ENCODE data around the gene SDK2.

Gene SDK2

DNA sequence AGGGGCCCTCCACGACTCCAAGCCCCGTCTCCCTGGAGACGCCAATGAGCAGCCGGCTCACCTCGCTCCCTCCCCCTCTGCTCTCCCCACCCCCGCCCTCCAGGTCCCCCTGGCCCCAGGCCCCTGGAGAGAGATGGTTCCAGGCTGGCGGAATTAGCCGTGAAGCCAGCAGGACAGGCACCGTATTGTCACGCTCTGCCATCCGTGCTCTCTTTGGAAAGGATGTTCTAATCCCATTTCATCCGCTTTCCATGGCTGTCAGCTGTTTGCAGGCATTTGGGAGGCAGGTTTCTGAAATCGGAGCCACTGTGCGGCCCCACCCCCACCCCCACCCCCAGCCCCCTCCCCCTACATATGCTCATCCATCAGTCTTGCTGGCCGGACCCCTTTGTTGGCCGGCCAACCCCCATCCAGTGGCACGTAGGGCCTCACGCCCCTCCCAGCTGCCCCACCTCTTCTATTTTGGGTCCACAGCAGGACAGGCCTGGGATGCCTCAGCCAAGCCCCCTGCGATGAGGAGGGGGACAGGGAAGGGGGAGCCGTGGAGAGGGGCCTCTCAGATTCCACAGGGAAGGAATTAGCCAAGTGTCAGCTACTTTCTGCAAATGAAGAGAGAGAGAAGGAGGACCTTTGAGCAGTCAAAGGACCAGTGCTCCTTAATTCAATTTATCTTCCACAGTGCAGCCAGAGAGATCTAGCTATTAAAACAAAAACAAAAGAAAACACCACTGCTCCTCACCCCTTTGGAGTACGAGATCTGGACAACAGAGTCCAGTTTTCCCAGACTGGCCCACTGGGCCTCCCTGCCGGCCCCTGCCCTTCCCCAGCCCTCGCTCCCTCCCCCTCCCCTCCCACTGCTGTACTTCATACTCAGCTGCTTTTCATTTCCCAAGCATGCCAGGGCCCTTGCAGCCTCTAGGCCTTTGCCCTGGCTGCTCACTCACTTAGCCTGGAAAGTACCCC lies 30.7 kb downstream of the SDK2 start:
- DNase-seq (ENCODE audit: low read depth, low spot score), result no peak
- H3K27ac ChIP-seq, result peak overlapping the region; percentile 83

DNA sequence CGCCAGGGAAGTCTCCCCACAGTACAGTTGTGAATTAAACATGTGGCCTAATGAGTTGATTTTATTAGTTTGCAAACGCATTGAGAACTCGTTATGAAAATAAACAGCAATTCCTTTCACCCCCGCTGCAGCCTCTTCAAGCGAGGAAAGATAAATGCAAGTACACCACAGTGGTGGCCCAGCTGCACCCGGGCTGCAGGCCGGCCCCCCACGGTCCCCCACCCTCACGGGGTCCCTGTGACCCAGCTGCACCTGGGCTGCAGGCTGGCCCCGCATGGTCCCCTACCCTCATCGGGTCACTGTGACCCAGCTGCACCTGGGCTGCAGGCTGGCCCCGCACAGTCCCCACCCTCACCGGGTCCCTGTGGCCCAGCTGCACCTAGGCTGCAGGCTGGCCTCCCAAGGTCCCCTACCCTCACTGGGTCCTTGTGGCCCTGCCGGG lies 32.2 kb downstream of the SDK2 start:
- no peak for DNase-seq (ENCODE audit: low read depth, low spot score)
- H3K27ac ChIP-seq, result no peak overlapping the region

DNA sequence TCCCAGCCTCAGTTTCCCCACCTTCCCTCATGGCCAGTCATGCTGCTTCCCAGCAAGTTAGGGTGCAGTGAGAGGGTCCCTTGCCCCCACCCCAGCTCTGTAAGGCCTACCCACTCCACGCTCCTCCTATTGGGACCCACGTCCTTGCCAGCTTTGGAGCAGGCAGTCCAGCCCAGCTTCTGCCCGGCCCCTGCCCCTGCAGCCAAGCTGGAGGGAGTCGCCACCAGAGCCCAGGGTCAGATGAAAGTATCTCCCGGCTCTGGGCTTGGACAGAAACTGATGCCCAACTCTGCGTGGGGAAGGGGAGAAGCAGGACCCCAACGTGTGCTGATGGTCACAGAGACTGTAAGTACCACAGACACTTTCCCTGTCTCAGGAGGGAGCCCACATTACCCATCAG lies 32.6 kb downstream of the SDK2 start:
- no peak overlapping the region for H3K27ac ChIP-seq
- no peak for DNase-seq (ENCODE audit: low read depth, low spot score)

GRCh38 chr17:73610331-73610911 lies 33.8 kb downstream of the SDK2 start:
- no peak for DNase-seq (ENCODE audit: low read depth, low spot score)
- H3K27ac ChIP-seq, result no peak overlapping the region

GRCh38 chr17:73609758-73610157 lies 34.5 kb downstream of the SDK2 start:
- DNase-seq (ENCODE audit: low read depth, low spot score), result no peak
- no peak overlapping the region for H3K27ac ChIP-seq

DNA sequence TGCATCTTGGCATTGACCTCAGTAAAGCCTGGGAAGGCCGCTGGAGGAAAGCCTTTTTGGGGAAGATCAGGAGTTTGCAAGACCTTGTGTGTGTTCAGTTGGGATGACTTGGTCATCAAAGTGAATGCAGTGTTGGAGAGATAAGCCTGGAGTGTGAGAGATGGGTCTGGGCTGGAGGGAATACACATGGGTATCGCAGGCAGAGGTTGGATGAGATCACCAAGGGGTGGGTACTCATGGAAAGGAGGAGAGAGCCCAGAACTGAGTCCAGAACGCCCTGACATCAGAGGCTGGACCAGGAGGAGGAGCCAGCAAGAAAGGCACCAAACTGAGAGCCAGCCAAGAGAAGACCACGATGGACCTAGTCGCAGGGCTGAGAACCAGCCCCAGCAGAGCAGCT lies 35.2 kb downstream of the SDK2 start:
- DNase-seq (ENCODE audit: low read depth, low spot score), result no peak
- no peak overlapping the region for H3K27ac ChIP-seq

GRCh38 chr17:73605444-73605843 lies 38.8 kb downstream of the SDK2 start:
- no peak for DNase-seq (ENCODE audit: low read depth, low spot score)
- no peak overlapping the region for H3K27ac ChIP-seq

GRCh38 chr17:73604476-73604875 lies 39.8 kb downstream of the SDK2 start:
- no peak overlapping the region for H3K27ac ChIP-seq
- DNase-seq (ENCODE audit: low read depth, low spot score), result no peak

- no peak for DNase-seq (ENCODE audit: low read depth, low spot score)
- H3K27ac ChIP-seq, result no peak overlapping the region
Observed at GRCh38 chr17:73603971-73604370, 40.3 kb downstream of the SDK2 start.

DNA sequence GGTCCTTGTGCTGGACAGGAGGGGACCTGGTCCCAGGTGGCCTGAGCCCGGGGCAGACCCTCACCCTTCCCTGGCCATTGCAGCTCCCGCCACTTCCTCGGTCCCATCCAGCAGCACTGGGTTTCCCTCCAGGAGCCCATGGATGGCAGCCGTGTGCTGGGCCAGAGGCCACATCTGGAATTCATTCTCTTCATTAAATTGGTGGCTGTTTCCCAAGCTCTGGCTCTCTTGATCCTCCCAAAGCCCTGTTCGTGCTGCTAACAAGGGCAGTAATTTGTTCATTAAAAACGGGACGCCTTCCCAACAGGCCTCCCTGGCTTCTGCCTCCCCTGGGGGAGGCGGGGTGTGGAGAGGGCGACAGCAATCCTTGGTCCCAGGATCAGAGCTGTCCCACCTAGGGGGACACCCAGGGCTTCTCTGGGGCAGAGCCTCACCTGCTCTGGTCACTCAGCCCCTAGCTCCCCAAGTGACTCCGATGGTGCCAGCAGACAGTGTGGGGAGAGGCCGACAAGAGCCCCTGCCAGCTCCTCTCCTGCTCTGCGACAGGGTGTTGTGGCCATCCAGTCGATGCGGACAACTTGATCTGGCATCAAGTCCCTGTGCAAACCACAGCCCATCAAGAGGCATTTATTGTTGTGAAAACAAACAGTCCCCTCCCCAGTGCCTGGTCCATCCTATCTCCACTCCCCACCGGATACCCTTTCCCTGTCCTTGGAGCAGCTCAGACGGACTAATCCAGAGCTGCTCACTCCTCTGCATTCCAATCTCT lies 44.0 kb downstream of the SDK2 start:
- DNase-seq (ENCODE audit: low read depth, low spot score), result no peak
- no peak overlapping the region for H3K27ac ChIP-seq

DNA sequence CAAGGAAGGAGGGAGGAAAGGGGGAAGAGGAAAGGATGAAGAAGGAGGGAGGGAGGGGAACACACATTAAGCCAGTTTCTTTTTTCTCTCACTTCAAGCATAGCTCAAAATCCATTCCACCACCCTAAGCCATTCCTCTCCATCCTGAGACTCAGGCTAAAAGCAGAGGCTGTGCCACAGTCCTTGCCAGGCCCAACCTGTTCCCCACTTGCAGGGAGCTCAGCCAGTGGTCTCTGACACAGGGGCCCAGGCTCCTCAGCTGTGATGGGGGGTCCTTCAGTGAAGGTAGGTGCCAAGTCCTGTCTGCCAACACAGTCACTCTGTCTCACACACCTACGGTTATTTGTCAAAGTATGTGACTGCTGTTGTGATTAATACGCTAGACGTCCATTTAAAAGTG lies 44.6 kb downstream of the SDK2 start:
- DNase-seq (ENCODE audit: low read depth, low spot score), result no peak
- no peak overlapping the region for H3K27ac ChIP-seq

DNA sequence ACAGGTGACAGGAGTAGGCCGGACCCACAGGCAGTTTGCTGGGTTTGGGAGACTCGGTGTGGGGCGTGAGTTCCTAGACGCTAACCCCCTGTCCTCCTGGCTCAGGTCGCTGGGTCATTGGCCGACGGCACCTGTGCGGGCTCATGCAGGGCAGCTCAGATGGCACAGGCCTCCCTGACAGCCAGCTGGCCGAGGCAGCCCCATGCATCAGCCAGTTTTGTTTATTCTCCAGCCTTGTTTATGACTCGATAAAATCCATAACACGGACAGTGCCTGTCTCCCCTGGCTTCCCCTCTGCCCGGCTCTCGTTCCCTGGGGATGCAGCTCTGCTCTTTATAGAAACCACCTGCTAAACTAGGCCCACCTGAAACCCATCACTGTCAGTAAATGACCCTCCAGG lies 46.0 kb downstream of the SDK2 start:
- H3K27ac ChIP-seq, result no peak overlapping the region
- DNase-seq (ENCODE audit: low read depth, low spot score), result no peak

- H3K27ac ChIP-seq, result no peak overlapping the region
- no peak for DNase-seq (ENCODE audit: low read depth, low spot score)
Observed at GRCh38 chr17:73595931-73596330, 48.3 kb downstream of the SDK2 start.

GRCh38 chr17:73595479-73595878 lies 48.8 kb downstream of the SDK2 start:
- no peak overlapping the region for H3K27ac ChIP-seq
- DNase-seq (ENCODE audit: low read depth, low spot score), result no peak

DNA sequence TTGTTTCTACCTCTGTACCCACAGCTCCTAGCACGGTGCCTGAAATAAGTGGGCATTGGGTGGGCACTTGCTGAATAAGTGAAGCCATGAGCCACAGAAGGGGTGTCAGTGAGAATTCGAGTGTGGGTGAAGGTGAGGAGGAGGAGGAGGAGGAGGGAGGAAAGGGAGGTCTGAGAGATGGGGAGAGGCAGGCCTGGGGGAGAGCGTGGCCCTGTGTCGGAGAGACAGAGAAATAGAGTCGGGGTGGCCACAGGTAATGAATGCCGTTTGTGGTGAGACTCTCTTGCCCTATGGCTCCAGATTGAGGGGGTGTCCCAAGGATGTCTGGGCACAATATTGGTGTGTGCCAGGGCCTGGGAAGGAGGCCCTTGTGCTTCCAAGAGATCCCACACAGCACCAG lies 49.2 kb downstream of the SDK2 start:
- H3K27ac ChIP-seq, result no peak overlapping the region

GRCh38 chr17:73594598-73594997 lies 49.6 kb downstream of the SDK2 start:
- H3K27ac ChIP-seq, result no peak overlapping the region
- DNase-seq (ENCODE audit: low read depth, low spot score), result no peak

More for the DNA sequence above, 49.2 kb downstream of the SDK2 start:
- no peak for DNase-seq (ENCODE audit: low read depth, low spot score)

- no peak overlapping the region for H3K27ac ChIP-seq
- no peak for DNase-seq (ENCODE audit: low read depth, low spot score)
Observed at GRCh38 chr17:73594025-73594424, 50.2 kb downstream of the SDK2 start.

GRCh38 chr17:73593249-73593965 lies 50.8 kb downstream of the SDK2 start:
- no peak for DNase-seq (ENCODE audit: low read depth, low spot score)
- no peak overlapping the region for H3K27ac ChIP-seq

- DNase-seq (ENCODE audit: low read depth, low spot score), result no peak
- H3K27ac ChIP-seq, result no peak overlapping the region
Observed at GRCh38 chr17:73592501-73592961, 51.7 kb downstream of the SDK2 start.

DNA sequence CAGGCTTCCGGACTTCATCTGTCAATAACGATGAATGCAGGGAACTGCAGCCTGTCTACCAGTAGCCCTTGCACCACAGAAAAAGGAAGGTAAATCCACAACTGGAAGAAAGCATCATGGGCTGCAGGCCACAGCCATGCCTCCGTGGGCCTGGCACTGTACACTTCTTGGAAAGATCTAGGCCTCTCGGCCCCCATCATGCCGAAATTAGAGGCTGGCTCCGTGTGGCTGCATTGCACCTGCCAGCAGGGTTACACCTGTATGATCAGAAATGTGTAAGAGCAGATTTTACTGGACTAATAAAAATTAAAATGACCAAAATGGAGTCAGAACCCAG lies 52.2 kb downstream of the SDK2 start:
- no peak overlapping the region for H3K27ac ChIP-seq
- DNase-seq (ENCODE audit: low read depth, low spot score), result no peak

Data from epithelial cell of prostate (primary cell).